ENCODE results near the gene NUTM2G.
"Not testable (repeated sequence)": the region's sequence is repeated elsewhere in the genome, so short reads cannot be mapped to it uniquely, and the experiment has no call there.

Gene NUTM2G, protein sequence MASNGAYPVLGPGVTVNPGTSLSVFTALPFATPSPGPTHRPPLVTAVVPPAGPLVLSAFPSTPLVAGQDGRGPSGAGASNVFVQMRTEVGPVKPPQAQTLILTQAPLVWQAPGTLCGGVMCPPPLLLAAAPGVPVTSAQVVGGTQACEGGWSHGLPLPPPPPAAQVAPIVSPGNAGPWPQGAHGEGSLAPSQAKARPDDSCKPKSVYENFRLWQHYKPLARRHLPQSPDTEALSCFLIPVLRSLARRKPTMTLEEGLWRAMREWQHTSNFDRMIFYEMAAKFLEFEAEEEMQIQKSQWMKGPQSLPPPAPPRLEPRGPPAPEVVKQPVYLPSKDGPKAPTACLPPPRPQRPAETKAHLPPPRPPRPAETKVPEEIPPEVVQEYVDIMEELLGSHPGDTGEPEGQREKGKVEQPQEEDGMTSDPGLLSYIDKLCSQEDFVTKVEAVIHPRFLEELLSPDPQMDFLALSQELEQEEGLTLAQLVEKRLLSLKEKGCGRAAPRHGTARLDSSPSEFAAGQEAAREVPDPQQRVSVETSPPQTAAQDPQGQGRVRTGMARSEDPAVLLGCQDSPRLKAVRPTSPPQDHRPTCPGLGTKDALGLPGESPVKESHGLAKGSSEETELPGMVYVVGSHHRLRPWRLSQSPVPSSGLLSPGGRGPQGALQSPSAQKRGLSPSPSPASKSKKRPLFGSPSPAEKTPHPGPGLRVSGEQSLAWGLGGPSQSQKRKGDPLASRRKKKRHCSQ

DNA sequence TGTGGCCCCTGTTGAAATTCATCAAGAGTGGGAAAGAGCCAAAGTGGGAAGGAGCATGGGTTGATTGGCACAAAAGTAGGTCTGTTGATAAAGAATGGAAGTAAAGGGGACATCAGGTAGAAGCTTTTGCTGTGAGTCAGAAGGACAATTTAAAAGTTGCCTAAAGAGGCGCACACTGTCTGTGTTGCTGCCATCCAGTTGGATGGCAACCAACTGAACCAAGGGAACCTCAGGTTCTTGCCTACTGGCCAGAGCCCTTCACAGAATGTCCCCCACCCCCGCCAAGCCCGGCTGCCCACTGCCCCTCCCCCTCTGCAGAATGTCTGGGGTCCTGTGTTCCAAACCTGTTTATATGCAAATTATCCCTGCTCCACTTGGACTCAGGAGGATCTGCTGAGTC, at the start of gene NUTM2G:
Gene NUTM2G (plus strand): TSS at position 301 of the 400 bp plus-strand sequence. CDS start 182 bp downstream, outside the sequence.
- not testable (repeated sequence) for ATAC-seq

DNA sequence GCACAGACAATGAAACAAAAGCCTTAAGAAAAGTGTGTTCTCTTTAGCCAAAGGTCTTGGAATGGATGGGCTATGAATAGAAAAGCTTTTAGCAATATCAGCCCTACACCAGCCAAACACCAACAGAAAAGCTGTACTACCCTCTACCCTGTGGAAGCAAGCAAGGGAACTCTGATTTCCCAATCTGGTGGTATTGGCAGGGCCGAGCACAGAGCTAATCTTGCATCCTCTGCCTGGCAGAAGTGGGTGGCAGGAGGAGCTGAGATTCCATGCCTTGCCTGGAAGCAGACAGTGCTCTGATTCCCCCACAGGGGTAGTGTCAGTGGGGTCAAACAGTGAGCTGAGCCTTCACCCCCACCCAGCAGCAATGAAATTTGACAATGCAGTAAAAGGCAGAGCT, 44.7 kb upstream of the NUTM2G start:
- TF ChIP-seq CSDC2 (CRISPR knock-in tag; IDR thresholded peaks at IDR 0.05) (no peak), ZFP3 (CRISPR knock-in tag; IDR thresholded peaks at IDR 0.05) (no peak), PPARA (CRISPR knock-in tag; IDR thresholded peaks at IDR 0.05; ENCODE audit: borderline replicate concordance) (no peak), ZFP30 (CRISPR knock-in tag; IDR thresholded peaks at IDR 0.05) (no peak), BACH2 (CRISPR knock-in tag; IDR thresholded peaks at IDR 0.05; ENCODE audit: borderline replicate concordance) (no peak), ZNF70 (CRISPR knock-in tag; IDR thresholded peaks at IDR 0.05) (no peak), ZC3H10 (CRISPR knock-in tag; IDR thresholded peaks at IDR 0.05) (no peak), OSR1 (CRISPR knock-in tag; IDR thresholded peaks at IDR 0.05) (no peak), TOX (CRISPR knock-in tag; IDR thresholded peaks at IDR 0.05; ENCODE audit: borderline replicate concordance) (no peak), ARNTL (CRISPR knock-in tag; IDR thresholded peaks at IDR 0.05; ENCODE audit: borderline replicate concordance, low read depth) (no peak), ZNF8 (CRISPR knock-in tag; IDR thresholded peaks at IDR 0.05) (no peak)
- TF ChIP-seq, protein P1, sequence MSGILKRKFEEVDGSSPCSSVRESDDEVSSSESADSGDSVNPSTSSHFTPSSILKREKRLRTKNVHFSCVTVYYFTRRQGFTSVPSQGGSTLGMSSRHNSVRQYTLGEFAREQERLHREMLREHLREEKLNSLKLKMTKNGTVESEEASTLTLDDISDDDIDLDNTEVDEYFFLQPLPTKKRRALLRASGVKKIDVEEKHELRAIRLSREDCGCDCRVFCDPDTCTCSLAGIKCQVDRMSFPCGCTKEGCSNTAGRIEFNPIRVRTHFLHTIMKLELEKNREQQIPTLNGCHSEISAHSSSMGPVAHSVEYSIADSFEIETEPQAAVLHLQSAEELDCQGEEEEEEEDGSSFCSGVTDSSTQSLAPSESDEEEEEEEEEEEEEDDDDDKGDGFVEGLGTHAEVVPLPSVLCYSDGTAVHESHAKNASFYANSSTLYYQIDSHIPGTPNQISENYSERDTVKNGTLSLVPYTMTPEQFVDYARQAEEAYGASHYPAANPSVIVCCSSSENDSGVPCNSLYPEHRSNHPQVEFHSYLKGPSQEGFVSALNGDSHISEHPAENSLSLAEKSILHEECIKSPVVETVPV (CRISPR knock-in tag; IDR thresholded peaks at IDR 0.05) = no peak
- TF ChIP-seq, protein P2, sequence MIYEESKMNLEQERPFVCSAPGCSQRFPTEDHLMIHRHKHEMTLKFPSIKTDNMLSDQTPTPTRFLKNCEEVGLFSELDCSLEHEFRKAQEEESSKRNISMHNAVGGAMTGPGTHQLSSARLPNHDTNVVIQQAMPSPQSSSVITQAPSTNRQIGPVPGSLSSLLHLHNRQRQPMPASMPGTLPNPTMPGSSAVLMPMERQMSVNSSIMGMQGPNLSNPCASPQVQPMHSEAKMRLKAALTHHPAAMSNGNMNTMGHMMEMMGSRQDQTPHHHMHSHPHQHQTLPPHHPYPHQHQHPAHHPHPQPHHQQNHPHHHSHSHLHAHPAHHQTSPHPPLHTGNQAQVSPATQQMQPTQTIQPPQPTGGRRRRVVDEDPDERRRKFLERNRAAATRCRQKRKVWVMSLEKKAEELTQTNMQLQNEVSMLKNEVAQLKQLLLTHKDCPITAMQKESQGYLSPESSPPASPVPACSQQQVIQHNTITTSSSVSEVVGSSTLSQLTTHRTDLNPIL (CRISPR knock-in tag; IDR thresholded peaks at IDR 0.05; ENCODE audit: low read depth) = no peak
- TF ChIP-seq, protein P3, sequence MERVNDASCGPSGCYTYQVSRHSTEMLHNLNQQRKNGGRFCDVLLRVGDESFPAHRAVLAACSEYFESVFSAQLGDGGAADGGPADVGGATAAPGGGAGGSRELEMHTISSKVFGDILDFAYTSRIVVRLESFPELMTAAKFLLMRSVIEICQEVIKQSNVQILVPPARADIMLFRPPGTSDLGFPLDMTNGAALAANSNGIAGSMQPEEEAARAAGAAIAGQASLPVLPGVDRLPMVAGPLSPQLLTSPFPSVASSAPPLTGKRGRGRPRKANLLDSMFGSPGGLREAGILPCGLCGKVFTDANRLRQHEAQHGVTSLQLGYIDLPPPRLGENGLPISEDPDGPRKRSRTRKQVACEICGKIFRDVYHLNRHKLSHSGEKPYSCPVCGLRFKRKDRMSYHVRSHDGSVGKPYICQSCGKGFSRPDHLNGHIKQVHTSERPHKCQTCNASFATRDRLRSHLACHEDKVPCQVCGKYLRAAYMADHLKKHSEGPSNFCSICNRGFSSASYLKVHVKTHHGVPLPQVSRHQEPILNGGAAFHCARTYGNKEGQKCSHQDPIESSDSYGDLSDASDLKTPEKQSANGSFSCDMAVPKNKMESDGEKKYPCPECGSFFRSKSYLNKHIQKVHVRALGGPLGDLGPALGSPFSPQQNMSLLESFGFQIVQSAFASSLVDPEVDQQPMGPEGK (CRISPR knock-in tag; IDR thresholded peaks at IDR 0.05; ENCODE audit: borderline replicate concordance) = no peak
- TF ChIP-seq, protein P4, sequence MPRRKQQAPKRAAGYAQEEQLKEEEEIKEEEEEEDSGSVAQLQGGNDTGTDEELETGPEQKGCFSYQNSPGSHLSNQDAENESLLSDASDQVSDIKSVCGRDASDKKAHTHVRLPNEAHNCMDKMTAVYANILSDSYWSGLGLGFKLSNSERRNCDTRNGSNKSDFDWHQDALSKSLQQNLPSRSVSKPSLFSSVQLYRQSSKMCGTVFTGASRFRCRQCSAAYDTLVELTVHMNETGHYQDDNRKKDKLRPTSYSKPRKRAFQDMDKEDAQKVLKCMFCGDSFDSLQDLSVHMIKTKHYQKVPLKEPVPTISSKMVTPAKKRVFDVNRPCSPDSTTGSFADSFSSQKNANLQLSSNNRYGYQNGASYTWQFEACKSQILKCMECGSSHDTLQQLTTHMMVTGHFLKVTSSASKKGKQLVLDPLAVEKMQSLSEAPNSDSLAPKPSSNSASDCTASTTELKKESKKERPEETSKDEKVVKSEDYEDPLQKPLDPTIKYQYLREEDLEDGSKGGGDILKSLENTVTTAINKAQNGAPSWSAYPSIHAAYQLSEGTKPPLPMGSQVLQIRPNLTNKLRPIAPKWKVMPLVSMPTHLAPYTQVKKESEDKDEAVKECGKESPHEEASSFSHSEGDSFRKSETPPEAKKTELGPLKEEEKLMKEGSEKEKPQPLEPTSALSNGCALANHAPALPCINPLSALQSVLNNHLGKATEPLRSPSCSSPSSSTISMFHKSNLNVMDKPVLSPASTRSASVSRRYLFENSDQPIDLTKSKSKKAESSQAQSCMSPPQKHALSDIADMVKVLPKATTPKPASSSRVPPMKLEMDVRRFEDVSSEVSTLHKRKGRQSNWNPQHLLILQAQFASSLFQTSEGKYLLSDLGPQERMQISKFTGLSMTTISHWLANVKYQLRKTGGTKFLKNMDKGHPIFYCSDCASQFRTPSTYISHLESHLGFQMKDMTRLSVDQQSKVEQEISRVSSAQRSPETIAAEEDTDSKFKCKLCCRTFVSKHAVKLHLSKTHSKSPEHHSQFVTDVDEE (CRISPR knock-in tag; IDR thresholded peaks at IDR 0.05) = no peak
- no peak for ATAC-seq

DNA sequence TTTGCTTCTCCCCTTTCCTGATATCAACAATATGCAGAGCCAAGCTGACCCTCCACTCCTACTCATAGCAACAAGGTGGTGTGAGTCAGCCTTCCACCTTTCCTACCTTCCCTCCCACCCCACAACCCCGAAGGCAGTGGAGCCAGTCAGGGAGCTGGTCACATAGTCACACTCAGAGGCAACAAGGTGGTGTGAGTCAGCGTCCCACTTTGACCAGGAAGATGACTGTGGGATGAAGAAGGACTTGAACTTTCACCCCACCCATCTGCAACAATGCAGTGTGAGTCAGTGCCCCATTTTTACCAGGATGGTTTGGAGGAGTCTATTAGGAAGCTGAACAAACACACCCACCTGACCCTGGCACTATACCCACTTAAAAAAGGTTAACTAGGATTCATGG, 44.2 kb upstream of the NUTM2G start:
- peak; percentile 20; the same call in 1 of the 3 replicates for ATAC-seq
- no peak for TF ChIP-seq ISL1 (CRISPR knock-in tag; IDR thresholded peaks at IDR 0.05)
- TF ChIP-seq ZNF565 (CRISPR knock-in tag; conservative IDR thresholded peaks at IDR 0.05; ENCODE audit: low read depth) = no peak
- TF ChIP-seq SNAI2 (CRISPR knock-in tag; IDR thresholded peaks at IDR 0.05) = no peak
- no peak for TF ChIP-seq ZC3H10 (CRISPR knock-in tag; IDR thresholded peaks at IDR 0.05)
- TF ChIP-seq, protein P1 (CRISPR knock-in tag; IDR thresholded peaks at IDR 0.05) = no peak
- no peak for TF ChIP-seq ZFP30 (CRISPR knock-in tag; IDR thresholded peaks at IDR 0.05)
- no peak for TF ChIP-seq ARNTL (CRISPR knock-in tag; IDR thresholded peaks at IDR 0.05; ENCODE audit: borderline replicate concordance, low read depth)
- TF ChIP-seq ZNF8 (CRISPR knock-in tag; IDR thresholded peaks at IDR 0.05) = no peak
- TF ChIP-seq ZNF70 (CRISPR knock-in tag; IDR thresholded peaks at IDR 0.05) = no peak
- TF ChIP-seq GLIS3 (CRISPR knock-in tag; IDR thresholded peaks at IDR 0.05) = no peak
- TF ChIP-seq, protein P5, sequence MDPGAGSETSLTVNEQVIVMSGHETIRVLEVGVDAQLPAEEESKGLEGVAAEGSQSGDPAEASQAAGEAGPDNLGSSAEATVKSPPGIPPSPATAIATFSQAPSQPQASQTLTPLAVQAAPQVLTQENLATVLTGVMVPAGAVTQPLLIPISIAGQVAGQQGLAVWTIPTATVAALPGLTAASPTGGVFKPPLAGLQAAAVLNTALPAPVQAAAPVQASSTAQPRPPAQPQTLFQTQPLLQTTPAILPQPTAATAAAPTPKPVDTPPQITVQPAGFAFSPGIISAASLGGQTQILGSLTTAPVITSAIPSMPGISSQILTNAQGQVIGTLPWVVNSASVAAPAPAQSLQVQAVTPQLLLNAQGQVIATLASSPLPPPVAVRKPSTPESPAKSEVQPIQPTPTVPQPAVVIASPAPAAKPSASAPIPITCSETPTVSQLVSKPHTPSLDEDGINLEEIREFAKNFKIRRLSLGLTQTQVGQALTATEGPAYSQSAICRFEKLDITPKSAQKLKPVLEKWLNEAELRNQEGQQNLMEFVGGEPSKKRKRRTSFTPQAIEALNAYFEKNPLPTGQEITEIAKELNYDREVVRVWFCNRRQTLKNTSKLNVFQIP (CRISPR knock-in tag; IDR thresholded peaks at IDR 0.05; ENCODE audit: borderline replicate concordance, low read depth) = no peak
- TF ChIP-seq, protein P3 (CRISPR knock-in tag; IDR thresholded peaks at IDR 0.05; ENCODE audit: borderline replicate concordance) = no peak
- no peak for TF ChIP-seq TOX (CRISPR knock-in tag; IDR thresholded peaks at IDR 0.05; ENCODE audit: borderline replicate concordance)
- no peak for TF ChIP-seq CSDC2 (CRISPR knock-in tag; IDR thresholded peaks at IDR 0.05)
- TF ChIP-seq ESRRG (CRISPR knock-in tag; IDR thresholded peaks at IDR 0.05) = no peak
- no peak for TF ChIP-seq BACH2 (CRISPR knock-in tag; IDR thresholded peaks at IDR 0.05; ENCODE audit: borderline replicate concordance)
- no peak for TF ChIP-seq OSR1 (CRISPR knock-in tag; IDR thresholded peaks at IDR 0.05)
